Heart right ventricle (tissue), 16 donors: Measurements from ENCODE around the gene GDF11. TPM values are rescaled to one million over a fixed set of nuclear protein-coding genes. Genes with fewer than 3 reads are reported as not detected.

Experiments used
- ATAC-seq, 8 donors: fragments of 200-7000 bp; cut with Tn5 transposase; one replicate each; pipeline ENCODE4 v1.9.1; 2020; ENCODE audit warnings: mild to moderate bottlenecking in 8 of 8, moderate library complexity in 8 of 8, moderate number of reproducible peaks in 1 of 8
- DNase-seq, 2 donors: peaks; one replicate each; pipeline ENCODE4 v3.0.0-alpha.2; 2020
- H3K27ac ChIP-seq, 10 donors: fragments of 200-600 bp; sonication (generic) in 2 of 10; one replicate each; pipeline versions ENCODE4 v1.5.0 to v1.8.0; 2020 to 2022; ENCODE audit warnings: mild to moderate bottlenecking in 3 of 10
- H3K27me3 ChIP-seq, 7 donors: fragments of 200-600 bp; one replicate each; pipeline ENCODE4 v1.8.0; 2021 to 2022; ENCODE audit warnings: mild to moderate bottlenecking in 2 of 7
- H3K36me3 ChIP-seq, 9 donors: fragments of 200-600 bp; sonication (generic) in 1 of 9; one replicate each; pipeline versions ENCODE4 v1.5.0 to v1.8.0; 2020 to 2022; ENCODE audit warnings: mild to moderate bottlenecking in 2 of 9
- H3K4me1 ChIP-seq, 9 donors: fragments of 200-600 bp; sonication (generic) in 1 of 9; one replicate each; pipeline versions ENCODE4 v1.5.0 to v1.8.0; 2020 to 2022; ENCODE audit warnings: mild to moderate bottlenecking in 4 of 9
- H3K4me3 ChIP-seq, 10 donors: fragments of 200-600 bp; sonication (generic) in 2 of 10; one replicate each; pipeline versions ENCODE4 v1.5.0 to v1.8.0; 2020 to 2022; ENCODE audit warnings: mild to moderate bottlenecking in 7 of 10, moderate library complexity in 2 of 10
- H3K9me3 ChIP-seq, 11 donors: fragments of 200-600 bp in 10 of 11; sonication (generic) in 2 of 11; one replicate each; pipeline versions ENCODE4 v1.5.0 to v1.8.0; 2013 to 2022; ENCODE audit warnings: mild to moderate bottlenecking in 2 of 11, control low read depth in 1 of 11, moderate library complexity in 1 of 11
- WGBS, 2 donors: extraction: QIAGEN DNeasy Blood & Tissue Kit; methylation state at CpG; one replicate each; pipeline ENCODE4 v1.1.7; 2013; ENCODE audit warnings: inconsistent platforms in 1 of 2; 5-methylcytosine and 5-hydroxymethylcytosine counted together
- intact Hi-C, 10 donors: fragments of 100-400 bp; cut with DNase I; formaldehyde crosslinking; loops; one replicate each; pipeline versions ENCODE4 v1.11.1 to v1.14.2; 2022
- polyA plus RNA-seq, 2 donors: library from polyadenylated mRNA; stranded (reverse); fragments of 200-250 nt; gene quantifications; one replicate each; pipeline ENCODE4 v1.2.3, GENCODE V29; 2013
- total RNA-seq, 10 donors: library from RNA; stranded (reverse); fragmentation: NEBNext Ultra II Directional in 3 of 10; extraction: Animal tissue kit (Norgen Biotek cat#: 25700) in 3 of 10; gene quantifications; one replicate each; pipeline versions ENCODE4 v1.2.1 to v1.2.4, GENCODE V29; 2021 to 2023
- TF ChIP-seq, protein P1 (sequence below), 9 donors: fragments of 200-600 bp; sonication (generic) in 2 of 9; IDR thresholded peaks; one replicate each; pipeline versions ENCODE4 v1.5.0 to v1.8.0; 2021 to 2022; ENCODE audit warnings: antibody characterized with exemption in 9 of 9, mild to moderate bottlenecking in 5 of 9, moderate library complexity in 1 of 9
- donor health status: Arrhythmogenic right ventricular cardiomyopathy.
- donor health status: ischemic (EF 13 %, LVEDD 7.1; RV severe dilation, severe dysfunction).
- donor health status: healthy with polysubstance abuse.
- donor health status: DM: no; HTN: yes; CAD: no.
- donor health status: DM: no; HTN: no; CAD: no.
- donor health status: ischemic (EF 25% LVEDD 6.9; RV normal size, moderate dysfunction).
- donor health status: ischemic (EF 25% LVEDD 5.7; RV mildly dilated, moderate dysfunction).
- donor health status: healthy.
- donor health status: DM: yes; HTN: yes; CAD: no.
- donor health status: Ischemic cardiomyopathy.
- donor health status: ischemic (EF 35%, LVEDD 5.7; RV mildly dilated, moderate dysfunction).
- donor health status: nonischemic (EF 11% LVEDD 7.7; RV severe dilation, severe dysfunction).
- donor health status: DM: yes; HTN: yes; CAD: no.
- donor health status: PGD.
- donor health status: ischemic (EF 29% LVEDD 5.4; RV normal size, mild dysfunction).
- donor health status: nonischemic (EF 23%, LVEDD 6.1; RV moderate dilation, normal function).

The GDF11 gene
- total and polyA plus RNA-seq, 12 donors, result 3.2 to 17.6 (median 11.7) TPM

DNA sequence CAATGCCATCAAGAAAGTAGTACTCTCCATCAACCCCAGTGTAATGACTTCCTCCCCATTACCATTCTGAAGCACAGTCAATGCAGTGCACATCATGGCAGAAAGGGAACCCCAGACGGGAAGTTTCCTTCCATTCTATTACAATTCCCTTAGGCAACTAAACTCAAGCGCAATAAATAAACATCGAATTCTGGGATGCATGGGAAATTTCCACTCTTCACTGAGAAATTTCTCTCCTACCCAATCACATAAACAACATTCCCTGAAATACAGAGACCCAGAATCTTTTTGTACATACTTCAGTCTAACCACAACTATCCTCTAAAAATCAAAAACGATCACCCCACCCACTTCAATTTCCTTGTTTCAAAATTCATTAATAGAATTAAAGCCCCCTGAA lies 54.6 kb downstream of the GDF11 start:
- Histone ChIP-seq H3K27ac (no peak overlapping the region), H3K4me3 (no peak overlapping the region), H3K4me1 (peaks cover 0 to 11% (median 0%) of the 10 kb centered on the region in 9 donors), H3K9me3 (no peaks in the 10 kb centered on the region), H3K36me3 (peaks cover 0 to 100% (median 60%) of the 10 kb centered on the region in 9 donors), H3K27me3 (no peaks in the 10 kb centered on the region)
- WGBS, 2 donors, result 75 to 76% methylated on average over 4 of the region's 4 CpGs
- ATAC-seq (no peak), DNase-seq (no peak)
- TF ChIP-seq, protein P1, sequence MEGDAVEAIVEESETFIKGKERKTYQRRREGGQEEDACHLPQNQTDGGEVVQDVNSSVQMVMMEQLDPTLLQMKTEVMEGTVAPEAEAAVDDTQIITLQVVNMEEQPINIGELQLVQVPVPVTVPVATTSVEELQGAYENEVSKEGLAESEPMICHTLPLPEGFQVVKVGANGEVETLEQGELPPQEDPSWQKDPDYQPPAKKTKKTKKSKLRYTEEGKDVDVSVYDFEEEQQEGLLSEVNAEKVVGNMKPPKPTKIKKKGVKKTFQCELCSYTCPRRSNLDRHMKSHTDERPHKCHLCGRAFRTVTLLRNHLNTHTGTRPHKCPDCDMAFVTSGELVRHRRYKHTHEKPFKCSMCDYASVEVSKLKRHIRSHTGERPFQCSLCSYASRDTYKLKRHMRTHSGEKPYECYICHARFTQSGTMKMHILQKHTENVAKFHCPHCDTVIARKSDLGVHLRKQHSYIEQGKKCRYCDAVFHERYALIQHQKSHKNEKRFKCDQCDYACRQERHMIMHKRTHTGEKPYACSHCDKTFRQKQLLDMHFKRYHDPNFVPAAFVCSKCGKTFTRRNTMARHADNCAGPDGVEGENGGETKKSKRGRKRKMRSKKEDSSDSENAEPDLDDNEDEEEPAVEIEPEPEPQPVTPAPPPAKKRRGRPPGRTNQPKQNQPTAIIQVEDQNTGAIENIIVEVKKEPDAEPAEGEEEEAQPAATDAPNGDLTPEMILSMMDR (IDR thresholded peaks at IDR 0.05), result no peak
- intact Hi-C loops, result loop anchor here in 8 of 10 donors (2.0 to 10.0 kb wide), 7 partner anchors 45 to 60 kb away; partner anchors contain the start of gene GDF11 (in 3 of the 8)

Other genes with a start within 250 kb of the GDF11 start
- gene OR6C4, start 193.5 kb upstream of the GDF11 start, total RNA-seq, result not detected
- gene OR6C4, start 193.5 kb upstream of the GDF11 start, polyA plus RNA-seq, result not detected
- not detected for gene OR2AP1, start 170.7 kb upstream of the GDF11 start, total RNA-seq
- gene OR2AP1, start 170.7 kb upstream of the GDF11 start, polyA plus RNA-seq, result not detected
- not detected for gene OR10P1, start 106.2 kb upstream of the GDF11 start, total RNA-seq
- not detected for gene OR10P1, start 106.2 kb upstream of the GDF11 start, polyA plus RNA-seq
- 100 to 1,000 TPM; 422 to 750 (median 538) TPM for gene ITGA7, start 35.2 kb upstream of the GDF11 start, total RNA-seq
- 100 to 1,000 TPM; 247 to 481 TPM for gene ITGA7, start 35.2 kb upstream of the GDF11 start, polyA plus RNA-seq
- 100 to 1,000 TPM in 5 of 10 donors, 10 to 100 TPM in 5; 68.3 to 136 (median 101) TPM for gene BLOC1S1, start 27.1 kb upstream of the GDF11 start, total RNA-seq
- gene BLOC1S1, start 27.1 kb upstream of the GDF11 start, polyA plus RNA-seq, result 100 to 1,000 TPM; 305 to 515 TPM
- gene RDH5, start 22.7 kb upstream of the GDF11 start, total RNA-seq, result 10 to 100 TPM in 6 of 10 donors, 1 to 10 TPM in 4; 4.9 to 25.9 (median 13.6) TPM
- 10 to 100 TPM; 40.1 to 54.5 TPM for gene RDH5, start 22.7 kb upstream of the GDF11 start, polyA plus RNA-seq
- 1,000 to 10,000 TPM in 2 of 10 donors, 100 to 1,000 TPM in 8; 565 to 1,547 (median 768) TPM for gene CD63, start 14.1 kb upstream of the GDF11 start, total RNA-seq
- gene CD63, start 14.1 kb upstream of the GDF11 start, polyA plus RNA-seq, result 1,000 to 10,000 TPM; 1,333 to 2,861 TPM
- gene SARNP, start 74.6 kb downstream of the GDF11 start, total RNA-seq, result 10 to 100 TPM; 47.5 to 58.0 (median 53.2) TPM
- 100 to 1,000 TPM in 1 of 2 donors, 10 to 100 TPM in 1; 90.3 to 136 TPM for gene SARNP, start 74.6 kb downstream of the GDF11 start, polyA plus RNA-seq
- gene ORMDL2, start 74.9 kb downstream of the GDF11 start, total RNA-seq, result 10 to 100 TPM; 10.3 to 36.9 (median 17.4) TPM
- 10 to 100 TPM; 33.7 to 82.9 TPM for gene ORMDL2, start 74.9 kb downstream of the GDF11 start, polyA plus RNA-seq
- gene DNAJC14, start 86.5 kb downstream of the GDF11 start, total RNA-seq, result 10 to 100 TPM; 12.5 to 20.8 (median 17.0) TPM
- gene DNAJC14, start 86.5 kb downstream of the GDF11 start, polyA plus RNA-seq, result 10 to 100 TPM in 1 of 2 donors, 1 to 10 TPM in 1; 7.9 to 15.7 TPM
- gene MMP19, start 99.8 kb downstream of the GDF11 start, total RNA-seq, result 10 to 100 TPM in 2 of 10 donors, 1 to 10 TPM in 4, under 1 TPM in 4; 0.72 to 11.5 (median 1.8) TPM
- 1 to 10 TPM; 4.3 to 6.0 TPM for gene MMP19, start 99.8 kb downstream of the GDF11 start, polyA plus RNA-seq
- gene PYM1, start 184.8 kb downstream of the GDF11 start, total RNA-seq, result 10 to 100 TPM; 10.9 to 19.6 (median 16.7) TPM
- gene PYM1, start 184.8 kb downstream of the GDF11 start, polyA plus RNA-seq, result 10 to 100 TPM; 20.4 to 48.6 TPM
- 10 to 100 TPM in 3 of 10 donors, 1 to 10 TPM in 7; 4.6 to 15.5 (median 7.0) TPM for gene DGKA, start 188.0 kb downstream of the GDF11 start, total RNA-seq
- gene DGKA, start 188.0 kb downstream of the GDF11 start, polyA plus RNA-seq, result 10 to 100 TPM in 1 of 2 donors, 1 to 10 TPM in 1; 6.4 to 17.3 TPM
- gene PMEL, start 222.9 kb downstream of the GDF11 start, total RNA-seq, result 1 to 10 TPM in 2 of 10 donors, under 1 TPM in 8; 0.26 to 1.3 (median 0.58) TPM
- gene PMEL, start 222.9 kb downstream of the GDF11 start, polyA plus RNA-seq, result under 1 TPM; 0.49 to 0.66 TPM
- gene CDK2, start 223.7 kb downstream of the GDF11 start, total RNA-seq, result 10 to 100 TPM in 4 of 10 donors, 1 to 10 TPM in 6; 5.1 to 15.2 (median 8.4) TPM
- 10 to 100 TPM in 1 of 2 donors, 1 to 10 TPM in 1; 6.9 to 18.4 TPM for gene CDK2, start 223.7 kb downstream of the GDF11 start, polyA plus RNA-seq
- gene RAB5B, start 231.0 kb downstream of the GDF11 start, total RNA-seq, result 100 to 1,000 TPM; 107 to 137 (median 122) TPM
- 10 to 100 TPM; 35.3 to 62.4 TPM for gene RAB5B, start 231.0 kb downstream of the GDF11 start, polyA plus RNA-seq